GM19025 (cell line): ENCODE results near the gene BCL2.
"Not testable (repeated sequence)": the region's sequence is repeated elsewhere in the genome, so short reads cannot be mapped to it uniquely, and the experiment has no call there.

Experiments
- ATAC-seq: cut with Tn5 transposase; IDR thresholded peaks from one replicate; pipeline ENCODE4 v1.9.1; 2021; ENCODE audit warnings: mild to moderate bottlenecking, low read depth, moderate library complexity; ENCODE audit not compliant: unreplicated experiment

BCL2 gene

DNA sequence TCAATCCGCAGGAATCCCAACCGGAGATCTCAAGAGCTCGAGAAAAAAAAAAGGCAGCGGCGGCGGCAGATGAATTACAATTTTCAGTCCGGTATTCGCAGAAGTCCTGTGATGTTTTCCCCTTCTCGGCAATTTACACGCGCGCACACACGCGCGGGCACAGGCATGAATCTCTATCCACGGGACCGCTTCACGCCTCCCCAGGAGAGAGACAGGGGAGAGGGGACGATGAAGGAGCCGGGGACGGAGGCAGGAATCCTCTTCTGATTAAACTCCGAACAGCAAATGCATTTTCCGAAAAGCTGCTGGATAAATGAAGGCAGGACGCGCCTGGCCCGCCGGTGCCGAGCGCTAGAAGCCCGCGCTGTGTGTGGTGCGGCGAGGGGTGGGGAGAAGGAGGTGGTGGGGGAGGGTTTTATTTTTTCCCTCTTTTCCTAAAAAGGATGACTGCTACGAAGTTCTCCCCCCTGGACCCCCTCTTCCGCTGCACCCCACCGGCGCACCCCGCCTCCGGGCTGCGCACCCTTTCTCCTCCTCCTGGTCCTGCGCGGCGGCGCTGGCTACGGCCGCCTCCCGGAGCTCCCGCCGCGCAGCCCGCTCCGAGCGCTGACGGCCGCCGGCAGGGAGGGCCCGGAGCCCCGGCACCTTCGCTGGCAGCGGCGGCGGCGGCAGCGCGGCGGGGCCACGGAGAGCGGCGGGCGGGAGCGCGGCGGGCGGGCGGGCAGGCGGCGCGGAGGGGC lies at the start of gene BCL2:
Gene BCL2 (minus strand): TSS at position 387 of the 740 bp plus-strand sequence.
- peak; percentile 13 for ATAC-seq

DNA sequence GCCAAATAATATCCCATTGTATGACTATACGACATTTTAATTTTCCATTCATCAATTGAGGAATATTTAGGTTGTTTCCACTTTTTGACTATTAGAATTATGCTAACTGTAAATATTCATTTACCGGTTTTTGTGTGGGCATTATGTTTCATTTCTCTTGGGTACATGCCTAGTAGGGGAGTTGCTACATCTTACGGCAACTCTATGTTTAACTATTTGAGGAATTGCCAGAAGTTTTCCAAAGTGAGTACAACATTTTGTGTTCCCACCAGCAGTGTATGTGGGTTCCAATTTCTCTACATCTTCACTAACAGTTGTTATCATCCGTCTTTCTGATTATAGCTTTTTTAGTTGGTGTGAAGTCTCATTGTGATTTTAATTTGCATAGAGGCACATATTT lies 49.0 kb upstream of the BCL2 start:
- no peak for ATAC-seq

DNA sequence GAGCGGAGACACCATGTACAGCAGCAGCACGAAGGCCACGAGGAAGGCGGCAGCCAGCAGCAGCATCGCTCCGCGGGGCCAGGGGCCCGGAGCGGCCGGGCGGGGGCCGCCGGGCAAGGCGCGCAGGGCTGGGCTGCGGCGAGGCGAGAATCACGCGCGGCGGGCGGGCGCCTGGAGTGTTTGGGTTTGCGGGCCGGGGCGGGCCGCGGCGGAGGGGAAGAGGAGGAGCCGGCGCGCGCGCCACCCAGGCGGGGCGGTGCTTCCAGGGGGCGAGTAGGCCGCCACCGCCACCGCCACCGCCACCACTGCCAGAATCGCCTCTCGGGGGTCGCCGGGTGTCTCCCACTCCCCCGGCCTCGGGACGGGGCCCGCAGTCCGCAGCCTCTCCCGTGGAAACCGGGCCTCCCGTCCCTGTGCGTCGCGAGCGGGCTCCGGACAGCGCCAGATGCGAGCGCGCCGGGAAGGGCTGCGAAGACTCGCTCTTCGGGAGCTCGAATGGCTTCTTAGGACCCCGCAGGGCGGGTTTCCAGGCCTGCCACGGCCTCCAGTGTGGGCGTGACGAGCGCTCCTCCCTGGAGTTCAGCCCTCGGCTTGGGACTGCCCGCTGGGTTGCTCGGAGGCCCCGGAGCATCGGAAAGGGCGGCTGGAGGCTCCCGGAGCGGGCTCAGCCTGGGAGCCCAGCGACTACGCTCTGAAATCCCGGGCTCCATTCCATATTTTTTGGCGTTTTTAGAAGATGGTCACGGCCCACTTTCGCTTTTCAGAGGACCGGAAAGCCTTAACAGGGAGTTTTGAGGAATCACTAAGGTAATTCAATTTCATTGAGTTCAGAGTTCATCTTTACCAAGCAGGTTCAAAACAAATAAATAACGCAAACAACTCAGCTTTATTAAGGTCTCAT lies 47.7 kb upstream of the BCL2 start, which contains the start of gene KDSR:
Gene KDSR (minus strand): TSS at position 154 of the 901 bp plus-strand sequence. CDS start 88 bp downstream, at position 66.
- peak; percentile 87 for ATAC-seq

DNA sequence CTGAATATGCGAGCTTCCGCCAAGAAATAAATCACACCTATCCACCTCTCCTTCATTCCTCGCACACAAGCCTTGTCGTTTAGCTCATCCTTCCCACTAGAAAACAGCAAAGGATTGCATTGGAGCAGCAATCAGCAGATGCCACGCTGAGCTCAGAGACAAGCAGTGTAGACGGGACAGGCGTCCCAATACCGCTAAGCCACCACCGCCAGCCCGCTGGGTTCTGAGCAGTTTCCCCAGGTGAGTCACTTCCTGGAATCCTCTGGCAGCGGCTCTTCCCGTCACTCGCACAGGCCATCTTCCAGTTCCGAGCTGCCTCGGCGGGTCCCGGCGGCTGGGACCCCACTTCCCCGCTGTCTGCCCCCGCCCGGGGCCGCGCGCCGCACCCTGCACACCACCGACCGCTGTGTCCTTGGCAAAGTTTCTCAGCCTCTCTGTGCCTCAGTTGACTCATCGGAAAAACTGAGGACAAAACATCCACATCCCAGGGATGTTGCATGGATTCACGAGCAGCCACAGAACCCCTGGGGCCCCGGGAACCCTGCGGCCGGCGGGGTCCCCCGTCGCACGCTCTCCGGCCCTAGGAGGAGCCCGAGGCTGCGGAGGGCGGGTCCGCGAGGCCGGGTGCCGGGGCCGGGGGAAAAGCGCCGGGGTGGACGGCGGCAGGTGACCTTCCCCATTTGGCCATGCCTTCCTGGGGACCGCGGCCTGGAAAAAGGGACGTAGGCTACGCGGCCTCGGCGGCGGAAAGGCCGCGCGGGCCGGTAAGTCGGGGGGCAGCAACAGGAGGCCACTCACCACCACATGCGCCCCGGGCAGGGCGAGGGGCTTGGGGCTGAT lies 46.9 kb upstream of the BCL2 start:
- ATAC-seq = peak; percentile 20

DNA sequence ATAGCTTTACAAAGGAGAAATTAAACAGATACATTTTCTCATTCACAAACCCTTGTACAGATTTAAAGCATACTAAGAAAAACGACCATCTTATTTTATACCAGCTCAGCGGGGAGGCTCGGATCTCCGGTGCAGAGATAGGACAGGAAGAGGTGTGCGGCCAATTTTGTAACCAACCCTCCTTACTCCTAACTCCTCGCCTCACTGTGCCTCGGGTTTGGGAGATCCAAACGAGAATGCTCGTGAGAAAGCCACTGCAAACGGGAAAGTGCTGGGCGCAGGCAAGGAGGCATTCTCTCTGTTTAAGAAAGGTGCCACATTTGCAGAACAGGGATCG lies 46.3 kb upstream of the BCL2 start:
- ATAC-seq = no peak

DNA sequence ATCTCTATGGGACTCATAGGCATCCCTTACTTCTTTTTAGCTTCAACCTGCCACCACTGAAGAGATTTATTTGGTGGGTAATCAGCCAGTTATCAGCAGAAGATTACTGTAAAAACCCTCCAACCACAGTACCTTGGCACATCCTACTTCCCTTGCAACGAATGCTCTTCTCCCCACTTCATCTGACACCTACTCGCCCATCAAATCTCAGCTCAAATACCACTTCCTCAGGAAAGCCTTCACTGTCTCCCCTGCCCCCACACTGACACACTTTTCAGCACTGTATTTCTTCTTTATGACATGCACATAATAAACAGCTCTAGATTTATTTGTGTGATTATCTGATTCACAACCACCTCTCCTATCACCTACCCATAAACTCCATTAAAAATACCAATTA lies 44.4 kb upstream of the BCL2 start:
- no peak for ATAC-seq

DNA sequence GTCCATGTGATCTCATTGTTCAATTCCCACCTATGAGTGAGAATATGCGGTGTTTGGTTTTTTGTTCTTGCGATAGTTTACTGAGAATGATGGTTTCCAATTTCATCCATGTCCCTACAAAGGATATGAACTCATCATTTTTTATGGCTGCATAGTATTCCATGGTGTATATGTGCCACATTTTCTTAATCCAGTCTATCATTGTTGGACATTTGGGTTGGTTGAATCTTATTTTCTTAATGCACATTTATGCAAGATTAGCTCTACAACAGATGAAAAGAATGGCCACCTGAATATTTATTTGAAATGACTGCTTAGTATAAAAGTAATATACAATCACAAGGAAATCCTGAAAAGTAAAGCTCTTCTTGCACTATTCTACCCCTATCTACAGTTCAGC lies 43.9 kb upstream of the BCL2 start:
- ATAC-seq = not testable (repeated sequence)

DNA sequence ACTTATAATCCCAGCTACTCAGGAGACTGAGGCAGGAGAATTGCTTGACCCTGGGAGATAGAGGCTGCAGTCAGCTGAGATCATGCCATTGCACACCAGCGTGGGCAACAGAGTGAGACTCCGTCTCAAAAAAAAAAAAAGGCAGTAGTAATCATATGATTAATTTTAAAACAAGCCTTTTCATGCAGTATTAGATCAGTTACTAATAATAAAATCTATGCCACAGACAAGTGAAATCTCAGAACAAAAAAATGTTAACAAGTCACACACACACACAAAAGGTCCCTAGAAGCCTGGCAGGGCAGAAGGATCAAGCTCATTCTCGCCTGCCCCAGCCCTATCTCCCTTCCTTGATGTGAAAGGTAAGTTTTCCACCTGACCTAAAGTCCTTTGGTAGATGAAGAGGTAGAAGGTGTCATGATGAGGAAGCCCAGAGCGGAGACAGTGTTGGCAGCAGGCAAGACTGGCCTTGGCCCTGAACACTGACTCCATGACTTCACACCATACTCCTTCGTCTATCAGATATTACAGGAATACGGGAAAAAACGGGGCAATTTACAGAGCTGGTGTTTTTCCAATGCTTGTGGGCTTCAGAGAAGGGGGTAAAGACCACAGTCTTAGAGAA lies 36.8 kb upstream of the BCL2 start:
- no peak for ATAC-seq

DNA sequence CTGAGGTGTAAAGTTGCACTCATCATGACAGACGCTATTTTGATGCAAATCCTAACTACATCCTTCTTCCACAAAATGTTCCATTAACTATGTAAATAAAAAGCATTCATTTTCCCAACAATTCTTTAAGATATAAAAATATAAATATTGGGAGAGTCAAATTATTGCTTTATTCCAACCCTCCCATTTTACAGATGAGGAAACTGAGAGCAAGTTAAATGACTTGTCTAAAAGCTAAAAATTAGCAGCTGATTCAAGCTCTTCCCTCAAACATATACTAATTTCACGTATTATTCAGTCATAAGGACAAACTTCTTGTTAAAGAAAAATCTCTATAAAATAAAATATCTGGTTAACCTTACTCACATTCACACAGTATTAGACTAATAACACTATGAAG lies 30.7 kb upstream of the BCL2 start:
- ATAC-seq = no peak

- ATAC-seq = no peak
Measured at GRCh38 chr18:63348508-63349136, 29.1 kb upstream of the BCL2 start.

GRCh38 chr18:63346480-63347183 lies 27.1 kb upstream of the BCL2 start:
- no peak for ATAC-seq

DNA sequence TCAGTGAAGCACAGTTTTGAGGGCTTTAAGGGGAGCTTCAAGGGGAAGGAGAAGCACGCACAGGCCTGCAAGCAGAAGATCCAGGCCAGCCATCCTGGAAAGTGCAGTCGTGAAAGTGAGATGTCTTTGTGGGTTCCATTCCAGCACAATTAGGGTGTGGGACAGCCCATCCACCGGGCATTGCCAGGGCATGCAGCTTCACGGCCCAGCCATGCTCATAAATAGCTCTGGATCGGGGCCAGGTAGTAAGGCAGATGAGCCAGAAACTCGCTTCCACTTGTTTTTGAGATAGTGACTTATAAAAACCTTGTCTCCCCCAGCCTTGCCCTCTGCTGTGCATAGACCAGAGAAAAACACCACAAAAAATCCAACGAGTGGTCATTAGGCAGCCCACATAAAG lies 26.5 kb upstream of the BCL2 start:
- ATAC-seq = no peak

- no peak for ATAC-seq
Measured at GRCh38 chr18:63344918-63345317, 25.3 kb upstream of the BCL2 start.

DNA sequence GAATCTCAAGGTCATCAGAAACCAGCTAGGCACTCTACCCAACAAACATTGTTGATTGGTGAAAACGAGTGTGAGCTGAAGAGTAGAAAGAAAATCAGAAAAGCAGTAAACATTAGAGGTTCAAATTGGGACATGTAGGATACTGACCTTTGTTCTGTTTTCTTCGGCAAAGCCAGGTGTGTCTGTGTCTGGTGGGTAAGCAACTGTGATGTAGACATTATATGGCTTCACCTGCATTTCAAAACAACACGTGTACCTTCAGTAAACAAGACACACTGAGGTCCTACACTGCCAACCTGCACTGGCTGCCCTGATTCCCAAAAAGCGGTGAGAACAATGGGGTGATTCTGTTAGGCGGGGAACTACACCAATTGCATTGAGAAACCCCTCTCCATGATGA lies 24.7 kb upstream of the BCL2 start:
- no peak for ATAC-seq

GRCh38 chr18:63342206-63342605 lies 22.6 kb upstream of the BCL2 start:
- ATAC-seq = no peak

GRCh38 chr18:63339920-63340484 lies 20.4 kb upstream of the BCL2 start:
- ATAC-seq = no peak

- ATAC-seq = no peak
Measured at GRCh38 chr18:63336366-63337099, 17.0 kb upstream of the BCL2 start.

DNA sequence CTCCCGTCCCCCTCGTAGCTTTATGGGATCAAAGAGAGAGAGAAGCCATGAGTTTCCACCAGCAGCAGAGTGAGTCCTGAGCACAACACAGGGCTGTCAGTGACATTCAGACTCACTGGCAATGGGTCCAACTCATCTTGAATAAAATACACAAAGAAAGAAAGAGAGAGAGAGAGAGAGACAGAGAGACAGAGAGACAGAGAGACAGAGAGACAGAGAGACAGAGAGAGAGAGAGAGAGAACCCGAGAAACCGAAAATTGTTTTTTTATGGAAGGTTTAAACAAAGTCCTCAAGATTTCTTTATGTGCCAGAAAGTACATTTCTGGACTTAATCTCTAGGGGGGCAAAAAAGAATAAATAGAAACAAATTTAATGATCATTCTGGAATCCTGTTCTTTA lies 11.5 kb upstream of the BCL2 start:
- ATAC-seq = no peak
